Activated naive CD4-positive, alpha-beta T cell treated with anti-CD3 and anti-CD28 coated beads, Interleukin-2, amount 10 ng/mL, durations not matched to agents 7 days and 5 days (primary cell): ENCODE results near the gene TNKS1BP1.
"Not testable (repeated sequence)": the region's sequence is repeated elsewhere in the genome, so short reads cannot be mapped to it uniquely, and the experiment has no call there.

ENCODE experiments used
- CTCF ChIA-PET: fragments of 350-600 bp; sonication (Branson Sonifier 250); formaldehyde crosslinking; loops from one replicate; lab custom pipeline; 2021; ENCODE audit warnings: antibody characterized with exemption; lab: Charles Lee
- DNase-seq: peaks from one replicate; pipeline ENCODE4 v3.0.0-alpha.2; 2020
- H3K27ac Mint-ChIP-seq: one replicate; pipeline ENCODE4 v1.8.0; 2021; ENCODE audit warnings: mild to moderate bottlenecking, moderate library complexity, mixed read lengths
- H3K27me3 Mint-ChIP-seq: one replicate; pipeline ENCODE4 v1.8.0; 2021; ENCODE audit warnings: mild to moderate bottlenecking, mixed read lengths
- H3K36me3 Mint-ChIP-seq: one replicate; pipeline ENCODE4 v1.8.0; 2021; ENCODE audit warnings: mixed read lengths
- H3K4me1 Mint-ChIP-seq: one replicate; pipeline ENCODE4 v1.8.0; 2021; ENCODE audit warnings: mixed read lengths
- H3K4me3 Mint-ChIP-seq: one replicate; pipeline ENCODE4 v1.8.0; 2021; ENCODE audit warnings: mild to moderate bottlenecking, moderate library complexity, mixed read lengths
- H3K9me3 Mint-ChIP-seq: one replicate; pipeline ENCODE4 v1.8.0; 2021; ENCODE audit warnings: mixed read lengths

TNKS1BP1 gene

DNA sequence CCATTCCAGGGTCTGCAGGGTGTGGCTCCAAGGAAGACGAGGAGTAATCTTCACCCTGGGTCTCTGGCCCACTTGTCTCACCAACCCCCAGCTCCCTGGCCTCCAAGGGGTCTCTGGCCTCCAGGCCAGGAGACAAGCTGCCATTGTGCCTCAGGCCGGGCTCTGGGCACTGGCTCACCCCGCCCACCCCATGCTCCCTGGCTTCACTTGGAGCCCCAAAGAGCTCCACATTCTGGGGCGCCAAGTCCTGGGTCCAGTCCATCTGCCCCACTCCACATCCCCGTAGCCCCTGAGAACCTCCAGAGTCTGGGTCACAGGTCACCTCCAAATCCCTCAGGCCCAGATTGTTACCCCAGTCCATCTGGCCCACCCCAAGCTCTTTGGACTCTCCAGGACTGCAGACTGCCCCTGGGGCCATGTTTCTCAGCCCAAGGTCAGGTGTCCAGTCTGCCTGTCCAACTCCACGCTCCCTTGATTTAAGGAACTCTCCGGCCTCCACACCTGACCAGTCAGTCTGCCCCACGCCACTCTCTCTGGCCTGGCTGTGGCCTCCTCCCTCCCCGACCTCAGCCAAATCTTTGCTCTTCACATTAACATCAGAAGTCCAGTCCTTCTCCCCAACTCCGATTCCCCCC, 16.2 kb downstream of the TNKS1BP1 start:
- no peaks in the 10 kb centered on the region for H3K9me3 Mint-ChIP-seq
- DNase-seq: no peak
- peaks cover 18% of the 10 kb centered on the region for H3K4me1 Mint-ChIP-seq
- CTCF ChIA-PET: no interaction called here
- peaks cover 3% of the 10 kb centered on the region for H3K36me3 Mint-ChIP-seq
- no peak overlapping the region for H3K27ac Mint-ChIP-seq
- no peaks in the 10 kb centered on the region for H3K27me3 Mint-ChIP-seq
- no peak overlapping the region for H3K4me3 Mint-ChIP-seq

DNA sequence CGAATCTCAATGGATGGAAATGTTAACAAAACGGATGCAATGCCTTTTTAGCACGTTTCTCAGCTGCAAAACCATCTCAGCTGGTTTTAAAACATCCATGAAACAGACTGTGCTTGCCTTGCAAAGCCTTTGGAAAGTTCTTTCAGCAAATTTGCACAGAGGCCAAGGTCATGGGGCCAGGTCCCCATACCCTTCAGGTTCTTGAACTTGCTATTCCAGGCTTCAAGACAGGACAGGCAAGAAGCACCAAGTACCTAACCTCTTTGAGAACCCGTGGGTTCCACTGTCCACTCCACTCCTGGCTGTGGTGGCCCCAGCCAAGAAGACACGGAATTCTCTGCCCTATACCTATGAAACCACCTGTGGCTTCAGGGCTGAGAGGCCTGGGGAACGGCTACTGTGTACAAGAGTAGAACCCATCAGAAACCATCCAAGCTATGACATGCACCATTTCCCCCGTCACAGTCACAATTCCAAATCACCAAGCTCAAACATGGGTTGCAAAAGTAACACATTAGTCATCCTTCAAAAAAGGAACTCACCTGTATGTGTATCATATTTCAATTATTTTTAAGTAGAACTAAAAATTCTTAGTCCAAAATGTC, 17.0 kb downstream of the TNKS1BP1 start:
- peaks cover 3% of the 10 kb centered on the region for H3K36me3 Mint-ChIP-seq
- no peak overlapping the region for H3K27ac Mint-ChIP-seq
- H3K9me3 Mint-ChIP-seq: no peaks in the 10 kb centered on the region
- CTCF ChIA-PET: no interaction called here
- no peak for DNase-seq
- H3K4me1 Mint-ChIP-seq: peaks cover 18% of the 10 kb centered on the region
- H3K4me3 Mint-ChIP-seq: no peak overlapping the region
- no peaks in the 10 kb centered on the region for H3K27me3 Mint-ChIP-seq

GRCh38 chr11:57306940-57307565, 17.7 kb downstream of the TNKS1BP1 start:
- Mint-ChIP-seq H3K36me3 (peaks cover 3% of the 10 kb centered on the region), H3K27ac (no peak overlapping the region), H3K4me1 (peaks cover 14% of the 10 kb centered on the region), H3K27me3 (no peaks in the 10 kb centered on the region), H3K9me3 (no peaks in the 10 kb centered on the region), H3K4me3 (no peak overlapping the region)
- CTCF ChIA-PET: no interaction called here
- DNase-seq: no peak

- H3K9me3 Mint-ChIP-seq: peaks cover 1% of the 10 kb centered on the region
- no peak overlapping the region for H3K4me3 Mint-ChIP-seq
- H3K4me1 Mint-ChIP-seq: peaks cover 7% of the 10 kb centered on the region
- CTCF ChIA-PET: no interaction called here
- DNase-seq: no peak
- H3K27ac Mint-ChIP-seq: no peak overlapping the region
- H3K36me3 Mint-ChIP-seq: peaks cover 4% of the 10 kb centered on the region
- H3K27me3 Mint-ChIP-seq: no peaks in the 10 kb centered on the region
Observed at GRCh38 chr11:57306161-57306876, 18.4 kb downstream of the TNKS1BP1 start.

DNA sequence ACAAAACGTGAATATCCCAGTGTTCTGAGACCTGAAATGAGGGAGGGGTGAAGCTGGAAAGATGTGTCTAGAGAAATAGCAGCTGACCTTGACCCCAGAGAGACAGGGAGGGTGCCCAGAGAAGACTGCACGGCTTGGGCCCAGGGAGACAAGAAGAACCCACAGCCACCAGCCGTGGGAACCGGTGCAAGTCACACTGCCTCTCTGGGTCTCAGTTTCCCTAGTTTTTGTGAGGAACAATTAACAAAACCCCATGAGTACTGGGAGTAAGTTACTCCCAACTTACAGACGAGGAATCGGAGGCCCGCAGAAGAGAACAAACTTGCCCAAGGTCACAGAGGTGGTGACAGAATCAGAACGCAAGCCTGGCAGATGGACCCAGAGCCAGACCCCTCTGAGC, 19.2 kb downstream of the TNKS1BP1 start:
- Mint-ChIP-seq H3K36me3 (peaks cover 7% of the 10 kb centered on the region), H3K27me3 (no peaks in the 10 kb centered on the region), H3K4me3 (no peak overlapping the region), H3K4me1 (no peaks in the 10 kb centered on the region), H3K9me3 (peaks cover 2% of the 10 kb centered on the region), H3K27ac (no peak overlapping the region)
- CTCF ChIA-PET: no interaction called here
- no peak for DNase-seq

- Mint-ChIP-seq H3K4me3 (no peak overlapping the region), H3K27me3 (no peaks in the 10 kb centered on the region), H3K36me3 (peaks cover 16% of the 10 kb centered on the region), H3K27ac (no peak overlapping the region), H3K4me1 (no peaks in the 10 kb centered on the region), H3K9me3 (peaks cover 8% of the 10 kb centered on the region)
- CTCF ChIA-PET: no interaction called here
- DNase-seq: no peak
Observed at GRCh38 chr11:57303990-57304579, 20.7 kb downstream of the TNKS1BP1 start.

DNA sequence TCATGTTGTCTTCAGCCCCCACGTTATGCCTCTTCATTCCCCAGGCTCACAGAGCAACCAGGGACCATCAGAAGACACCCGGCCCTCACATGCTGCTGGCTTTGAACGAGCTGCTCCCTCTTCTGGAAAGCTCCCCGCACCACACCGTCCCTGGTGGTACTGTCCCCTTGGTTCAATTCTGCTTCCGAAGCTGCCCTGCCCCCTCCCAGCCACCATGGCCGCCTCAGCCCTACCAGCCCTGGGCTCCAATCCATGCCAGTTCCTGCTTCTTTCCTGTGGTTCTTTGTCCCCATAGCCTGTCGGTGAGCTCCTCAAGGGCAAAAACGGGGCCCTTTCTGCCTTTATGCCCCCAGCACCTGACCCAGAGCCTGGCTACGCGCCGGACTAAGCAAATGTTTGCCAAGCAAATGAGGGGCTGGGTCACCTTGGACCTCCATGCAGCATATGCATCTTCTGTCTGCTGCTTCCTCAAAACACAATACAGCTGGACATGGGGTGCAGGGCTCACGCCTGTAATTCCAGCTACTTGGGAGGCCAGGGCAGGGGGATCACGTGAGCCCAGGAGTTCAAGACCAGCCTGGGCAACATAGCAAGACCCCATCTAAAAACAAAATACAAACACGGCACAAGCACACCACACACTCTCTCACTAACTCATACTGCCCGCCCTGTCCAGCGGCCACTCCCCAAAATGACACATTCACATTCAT, 21.3 kb downstream of the TNKS1BP1 start:
- no peaks in the 10 kb centered on the region for H3K4me1 Mint-ChIP-seq
- H3K27me3 Mint-ChIP-seq: no peaks in the 10 kb centered on the region
- peaks cover 18% of the 10 kb centered on the region for H3K36me3 Mint-ChIP-seq
- H3K27ac Mint-ChIP-seq: no peak overlapping the region
- CTCF ChIA-PET: no interaction called here
- H3K4me3 Mint-ChIP-seq: no peak overlapping the region
- no peak for DNase-seq
- H3K9me3 Mint-ChIP-seq: peaks cover 11% of the 10 kb centered on the region

DNA sequence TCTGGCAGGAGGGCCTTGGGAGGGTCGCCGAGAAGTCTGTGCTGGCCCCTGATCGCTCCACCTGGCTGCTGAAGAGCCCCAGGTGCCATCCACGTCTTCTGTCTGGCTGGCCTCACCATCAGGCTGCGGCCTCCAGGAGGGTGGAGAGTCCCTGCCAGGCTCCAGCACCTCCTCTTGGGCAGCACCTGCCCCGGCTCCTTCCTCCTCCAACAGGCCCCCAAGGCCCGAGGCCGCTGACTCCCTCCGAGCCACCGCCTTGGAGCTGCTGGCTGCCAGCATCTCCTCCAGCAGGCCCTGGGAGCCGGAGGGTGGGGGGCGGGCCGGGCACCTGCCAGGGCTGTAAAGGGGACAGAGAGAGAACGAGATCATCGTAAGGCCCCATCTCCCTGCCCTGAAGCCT, 22.3 kb downstream of the TNKS1BP1 start:
- Mint-ChIP-seq H3K27me3 (no peaks in the 10 kb centered on the region), H3K4me3 (no peak overlapping the region), H3K36me3 (peaks cover 18% of the 10 kb centered on the region), H3K4me1 (no peaks in the 10 kb centered on the region), H3K9me3 (peaks cover 11% of the 10 kb centered on the region), H3K27ac (no peak overlapping the region)
- CTCF ChIA-PET: no interaction called here
- no peak for DNase-seq

DNA sequence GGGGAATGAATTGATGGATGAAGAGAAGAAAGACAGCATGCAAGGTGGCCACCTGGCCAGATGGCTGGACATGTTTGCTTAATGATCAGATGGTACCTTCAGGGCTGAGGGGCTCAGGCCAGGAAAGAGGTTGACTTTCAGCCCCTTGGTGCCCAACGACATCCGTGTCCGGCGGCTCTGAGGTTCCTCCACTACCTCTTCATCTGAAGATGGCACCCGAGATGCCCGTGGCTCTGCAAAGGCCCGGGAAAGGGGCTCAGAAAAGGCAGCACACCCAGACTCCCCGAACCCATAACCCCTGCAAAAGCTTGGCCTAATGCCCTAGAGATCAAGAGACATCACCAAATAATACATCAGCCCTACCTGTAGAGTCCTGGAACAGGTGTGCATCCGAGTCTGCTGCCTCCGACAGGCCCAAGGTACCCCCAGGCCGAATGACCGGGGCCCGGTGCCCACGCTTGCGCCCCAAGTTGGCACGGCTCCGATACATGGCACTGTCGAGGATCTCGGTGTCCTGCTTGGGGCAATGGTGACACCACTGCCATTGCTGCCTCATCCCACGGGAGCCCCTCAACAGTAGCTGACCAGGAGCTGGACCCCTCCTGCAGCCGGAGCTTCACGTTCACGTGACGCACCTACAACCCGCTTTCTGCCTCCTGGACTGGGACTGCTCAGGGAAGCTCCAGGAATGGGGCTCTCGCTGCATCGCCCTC, 22.9 kb downstream of the TNKS1BP1 start:
- peaks cover 18% of the 10 kb centered on the region for H3K36me3 Mint-ChIP-seq
- H3K27ac Mint-ChIP-seq: no peak overlapping the region
- no peaks in the 10 kb centered on the region for H3K4me1 Mint-ChIP-seq
- no peaks in the 10 kb centered on the region for H3K27me3 Mint-ChIP-seq
- H3K9me3 Mint-ChIP-seq: peaks cover 11% of the 10 kb centered on the region
- CTCF ChIA-PET: no interaction called here
- no peak for DNase-seq
- no peak overlapping the region for H3K4me3 Mint-ChIP-seq

DNA sequence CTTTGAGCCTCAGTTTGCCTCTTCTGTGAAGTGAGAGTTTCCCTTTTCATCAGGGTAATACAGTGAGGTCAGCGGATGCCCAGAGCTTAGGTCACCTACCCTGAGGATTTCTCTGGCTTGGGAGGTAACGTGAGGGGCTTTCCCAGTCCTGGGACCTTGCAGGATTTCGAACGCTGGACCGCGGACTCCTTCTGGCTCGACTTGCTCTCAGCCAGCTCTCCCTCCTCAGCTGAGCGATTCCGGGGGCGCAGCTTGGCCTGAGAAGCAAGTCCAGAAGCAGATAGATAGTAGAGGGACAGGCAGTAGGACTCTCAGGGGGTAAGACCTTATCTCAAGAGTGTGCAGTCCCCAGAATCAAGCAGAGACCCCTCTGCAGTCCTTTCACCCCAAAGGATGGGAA, 24.0 kb downstream of the TNKS1BP1 start:
- no peak for DNase-seq
- Mint-ChIP-seq H3K4me3 (no peak overlapping the region), H3K27me3 (no peaks in the 10 kb centered on the region), H3K36me3 (peaks cover 18% of the 10 kb centered on the region), H3K4me1 (no peaks in the 10 kb centered on the region), H3K9me3 (peaks cover 11% of the 10 kb centered on the region), H3K27ac (no peak overlapping the region)
- CTCF ChIA-PET: no interaction called here

DNA sequence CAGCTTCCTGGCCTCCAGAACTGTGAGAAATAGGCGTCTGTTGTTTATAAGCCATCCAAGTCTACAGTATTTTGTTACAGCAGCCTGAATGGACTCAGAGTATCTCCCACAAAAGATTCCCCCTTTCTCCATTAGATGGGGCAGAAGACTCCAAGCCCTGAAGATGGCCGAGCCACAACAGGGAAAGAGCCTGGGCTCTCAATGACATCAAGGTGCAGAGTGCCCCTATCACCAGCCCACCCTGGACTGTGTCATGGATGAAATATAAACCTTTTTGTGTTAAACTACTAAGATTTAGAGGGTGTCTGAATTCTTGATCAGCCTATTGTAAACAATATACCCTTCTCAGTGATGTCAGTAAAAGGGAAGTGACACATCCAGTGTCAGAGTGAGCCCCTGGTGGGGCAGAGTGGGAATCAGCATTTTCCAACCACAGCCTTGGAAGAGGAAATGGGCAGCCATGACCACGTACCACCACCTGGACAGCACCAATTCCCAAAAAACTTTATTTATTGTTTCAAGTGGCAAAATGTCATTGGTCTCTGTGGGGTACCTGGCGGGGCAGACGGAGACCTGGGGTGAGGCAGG, 25.5 kb downstream of the TNKS1BP1 start:
- H3K9me3 Mint-ChIP-seq: peaks cover 11% of the 10 kb centered on the region
- no peaks in the 10 kb centered on the region for H3K4me1 Mint-ChIP-seq
- H3K36me3 Mint-ChIP-seq: peaks cover 18% of the 10 kb centered on the region
- no peak overlapping the region for H3K27ac Mint-ChIP-seq
- no peak overlapping the region for H3K4me3 Mint-ChIP-seq
- H3K27me3 Mint-ChIP-seq: peaks cover 5% of the 10 kb centered on the region
- DNase-seq: no peak
- CTCF ChIA-PET: no interaction called here

GRCh38 chr11:57297221-57297620, 27.5 kb downstream of the TNKS1BP1 start:
- Mint-ChIP-seq H3K27me3 (peaks cover 11% of the 10 kb centered on the region), H3K27ac (no peak overlapping the region), H3K36me3 (peaks cover 18% of the 10 kb centered on the region), H3K4me1 (no peaks in the 10 kb centered on the region), H3K4me3 (no peak overlapping the region), H3K9me3 (peaks cover 11% of the 10 kb centered on the region)
- no peak for DNase-seq
- CTCF ChIA-PET: no interaction called here

DNA sequence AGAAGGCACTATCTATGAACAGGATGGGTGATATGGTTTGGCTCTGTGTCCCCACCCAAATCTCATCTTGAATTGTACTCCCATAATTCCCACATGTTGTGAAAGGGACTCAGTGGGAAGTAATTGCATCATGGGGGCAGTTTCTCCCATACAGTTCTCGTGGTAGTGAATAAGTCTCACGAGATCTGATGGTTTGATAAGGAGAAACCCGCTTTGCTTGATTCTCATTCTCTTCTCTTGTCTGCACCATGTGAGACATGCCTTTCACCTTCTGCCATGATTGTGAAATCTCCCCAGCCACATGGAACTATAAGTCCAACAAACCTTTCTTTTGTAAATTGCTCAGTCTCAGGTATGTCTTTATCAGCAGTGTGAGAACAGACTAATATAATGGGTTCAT, 28.5 kb downstream of the TNKS1BP1 start:
- H3K27ac Mint-ChIP-seq, H3K4me3 Mint-ChIP-seq, CTCF ChIA-PET, H3K4me1 Mint-ChIP-seq, H3K9me3 Mint-ChIP-seq, DNase-seq: not testable (repeated sequence)
- H3K36me3 Mint-ChIP-seq: peaks cover 15% of the 10 kb centered on the region
- peaks cover 11% of the 10 kb centered on the region for H3K27me3 Mint-ChIP-seq
